ENCODE data around the gene CCNYL1.

The CCNYL1 gene

DNA sequence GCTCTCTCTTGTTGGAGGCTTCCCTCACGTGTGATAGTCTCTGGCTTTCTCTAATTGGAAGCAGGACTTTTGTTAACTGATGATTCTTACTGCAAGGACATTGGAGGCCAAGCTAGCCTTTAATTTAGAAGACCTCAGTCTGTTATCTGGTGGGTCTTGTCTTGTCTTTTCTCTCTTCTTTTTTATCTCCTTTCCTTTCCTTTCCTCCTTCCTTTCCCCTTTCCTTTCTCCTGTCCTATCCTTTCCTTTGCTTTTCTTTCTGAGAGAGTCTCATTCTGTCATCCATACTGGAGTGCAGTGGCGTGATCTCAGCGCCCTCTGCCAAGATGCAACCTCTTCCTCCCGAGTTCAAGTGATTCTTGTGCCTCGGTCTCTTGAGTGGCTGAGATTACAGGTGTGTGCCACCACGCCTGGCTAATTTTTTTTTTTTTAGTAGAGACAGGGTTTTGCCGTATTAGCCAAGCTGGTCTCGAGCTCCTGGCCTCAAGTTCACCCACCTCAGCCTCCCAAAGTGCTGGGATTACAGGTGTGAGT is 18.1 kb downstream of the CCNYL1 start (continued):
- TF ChIP-seq, protein P1, sequence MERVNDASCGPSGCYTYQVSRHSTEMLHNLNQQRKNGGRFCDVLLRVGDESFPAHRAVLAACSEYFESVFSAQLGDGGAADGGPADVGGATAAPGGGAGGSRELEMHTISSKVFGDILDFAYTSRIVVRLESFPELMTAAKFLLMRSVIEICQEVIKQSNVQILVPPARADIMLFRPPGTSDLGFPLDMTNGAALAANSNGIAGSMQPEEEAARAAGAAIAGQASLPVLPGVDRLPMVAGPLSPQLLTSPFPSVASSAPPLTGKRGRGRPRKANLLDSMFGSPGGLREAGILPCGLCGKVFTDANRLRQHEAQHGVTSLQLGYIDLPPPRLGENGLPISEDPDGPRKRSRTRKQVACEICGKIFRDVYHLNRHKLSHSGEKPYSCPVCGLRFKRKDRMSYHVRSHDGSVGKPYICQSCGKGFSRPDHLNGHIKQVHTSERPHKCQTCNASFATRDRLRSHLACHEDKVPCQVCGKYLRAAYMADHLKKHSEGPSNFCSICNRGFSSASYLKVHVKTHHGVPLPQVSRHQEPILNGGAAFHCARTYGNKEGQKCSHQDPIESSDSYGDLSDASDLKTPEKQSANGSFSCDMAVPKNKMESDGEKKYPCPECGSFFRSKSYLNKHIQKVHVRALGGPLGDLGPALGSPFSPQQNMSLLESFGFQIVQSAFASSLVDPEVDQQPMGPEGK (CRISPR knock-in tag; IDR thresholded peaks at IDR 0.05; ENCODE audit: borderline replicate concordance), result no peak
- TF ChIP-seq ZNF70 (CRISPR knock-in tag; IDR thresholded peaks at IDR 0.05), result no peak
- TF ChIP-seq ZFP30 (CRISPR knock-in tag; IDR thresholded peaks at IDR 0.05), result no peak

DNA sequence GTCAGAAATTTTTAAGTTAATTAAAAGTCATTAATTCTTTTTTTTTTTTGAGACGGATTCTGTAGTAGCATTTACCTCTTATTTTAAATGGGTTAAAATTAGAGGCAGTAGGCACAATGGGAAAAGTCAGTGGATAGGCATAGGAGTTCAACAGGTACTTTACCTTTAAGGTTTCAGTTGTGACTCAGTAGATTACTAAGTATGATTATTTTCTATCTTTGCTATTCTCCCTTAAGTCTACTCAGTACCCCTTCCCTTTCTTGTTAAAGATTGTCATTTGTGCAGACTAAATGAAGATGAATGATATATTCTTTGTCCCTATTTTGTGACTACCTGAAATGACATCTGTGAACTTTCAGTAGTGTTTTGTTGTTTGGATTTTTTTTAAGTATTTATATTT is 19.7 kb downstream of the CCNYL1 start:
- TF ChIP-seq ZFP3 (CRISPR knock-in tag; IDR thresholded peaks at IDR 0.05) (no peak), TCF4 (CRISPR knock-in tag; IDR thresholded peaks at IDR 0.05; ENCODE audit: borderline replicate concordance) (no peak), ZFP30 (CRISPR knock-in tag; IDR thresholded peaks at IDR 0.05) (no peak)
- TF ChIP-seq, protein P2, sequence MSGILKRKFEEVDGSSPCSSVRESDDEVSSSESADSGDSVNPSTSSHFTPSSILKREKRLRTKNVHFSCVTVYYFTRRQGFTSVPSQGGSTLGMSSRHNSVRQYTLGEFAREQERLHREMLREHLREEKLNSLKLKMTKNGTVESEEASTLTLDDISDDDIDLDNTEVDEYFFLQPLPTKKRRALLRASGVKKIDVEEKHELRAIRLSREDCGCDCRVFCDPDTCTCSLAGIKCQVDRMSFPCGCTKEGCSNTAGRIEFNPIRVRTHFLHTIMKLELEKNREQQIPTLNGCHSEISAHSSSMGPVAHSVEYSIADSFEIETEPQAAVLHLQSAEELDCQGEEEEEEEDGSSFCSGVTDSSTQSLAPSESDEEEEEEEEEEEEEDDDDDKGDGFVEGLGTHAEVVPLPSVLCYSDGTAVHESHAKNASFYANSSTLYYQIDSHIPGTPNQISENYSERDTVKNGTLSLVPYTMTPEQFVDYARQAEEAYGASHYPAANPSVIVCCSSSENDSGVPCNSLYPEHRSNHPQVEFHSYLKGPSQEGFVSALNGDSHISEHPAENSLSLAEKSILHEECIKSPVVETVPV (CRISPR knock-in tag; IDR thresholded peaks at IDR 0.05), result no peak
- TF ChIP-seq, protein P3, sequence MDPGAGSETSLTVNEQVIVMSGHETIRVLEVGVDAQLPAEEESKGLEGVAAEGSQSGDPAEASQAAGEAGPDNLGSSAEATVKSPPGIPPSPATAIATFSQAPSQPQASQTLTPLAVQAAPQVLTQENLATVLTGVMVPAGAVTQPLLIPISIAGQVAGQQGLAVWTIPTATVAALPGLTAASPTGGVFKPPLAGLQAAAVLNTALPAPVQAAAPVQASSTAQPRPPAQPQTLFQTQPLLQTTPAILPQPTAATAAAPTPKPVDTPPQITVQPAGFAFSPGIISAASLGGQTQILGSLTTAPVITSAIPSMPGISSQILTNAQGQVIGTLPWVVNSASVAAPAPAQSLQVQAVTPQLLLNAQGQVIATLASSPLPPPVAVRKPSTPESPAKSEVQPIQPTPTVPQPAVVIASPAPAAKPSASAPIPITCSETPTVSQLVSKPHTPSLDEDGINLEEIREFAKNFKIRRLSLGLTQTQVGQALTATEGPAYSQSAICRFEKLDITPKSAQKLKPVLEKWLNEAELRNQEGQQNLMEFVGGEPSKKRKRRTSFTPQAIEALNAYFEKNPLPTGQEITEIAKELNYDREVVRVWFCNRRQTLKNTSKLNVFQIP (CRISPR knock-in tag; IDR thresholded peaks at IDR 0.05; ENCODE audit: borderline replicate concordance, low read depth), result no peak
- ATAC-seq, result no peak

DNA sequence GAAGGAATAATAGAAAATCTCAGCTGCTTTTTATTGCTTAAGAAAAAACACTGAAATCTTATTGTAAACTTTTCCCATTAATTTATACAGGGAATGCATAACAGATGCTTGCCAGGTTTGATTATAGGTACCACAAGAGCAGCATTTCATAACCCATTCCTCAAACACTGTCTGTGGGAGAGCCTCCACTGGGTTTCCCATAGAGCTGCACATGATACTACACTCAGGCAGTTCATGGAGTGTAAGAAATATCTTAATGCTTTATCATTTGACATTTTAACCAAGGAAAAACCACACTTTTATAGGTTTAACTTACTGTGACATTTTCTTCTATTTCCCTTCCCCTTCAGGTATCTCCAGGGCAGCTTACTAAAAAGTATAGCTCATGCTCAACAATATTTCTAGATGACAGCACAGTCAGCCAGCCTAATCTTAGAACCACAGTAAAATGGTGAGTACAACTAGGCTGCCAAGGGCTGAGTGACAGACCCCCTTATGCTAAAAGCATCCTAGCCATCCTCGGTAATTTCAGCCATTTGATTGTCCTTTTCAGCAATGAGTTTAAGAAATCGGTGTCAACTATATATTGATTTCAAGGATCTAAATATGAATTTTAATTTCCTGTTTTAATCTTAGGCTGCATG is 22.3 kb downstream of the CCNYL1 start:
- no peak for TF ChIP-seq ARNTL (CRISPR knock-in tag; IDR thresholded peaks at IDR 0.05; ENCODE audit: borderline replicate concordance, low read depth)
- peak; percentile 33; the same call in 2 of the 3 replicates for ATAC-seq

DNA sequence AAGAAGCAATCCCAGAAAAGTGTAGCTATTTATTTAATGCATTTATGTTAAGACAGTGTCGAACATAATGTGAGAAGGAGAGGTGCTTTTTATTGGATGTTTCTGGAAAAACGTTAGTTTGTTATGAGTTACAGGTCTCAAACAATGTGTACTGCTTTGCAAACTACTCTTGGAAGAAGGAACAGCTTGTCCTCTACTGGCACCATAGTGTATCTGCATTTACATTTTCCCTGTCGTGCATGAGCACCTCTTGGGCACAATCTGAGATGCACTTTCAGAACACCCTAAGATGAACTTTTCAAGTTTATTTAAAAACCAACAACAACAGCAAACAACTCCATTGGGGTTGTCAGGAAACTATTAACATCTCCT is 22.8 kb downstream of the CCNYL1 start:
- no peak for TF ChIP-seq SNAI2 (CRISPR knock-in tag; IDR thresholded peaks at IDR 0.05)
- no peak for TF ChIP-seq ZNF8 (CRISPR knock-in tag; IDR thresholded peaks at IDR 0.05)
- peak; percentile 96 for ATAC-seq

DNA sequence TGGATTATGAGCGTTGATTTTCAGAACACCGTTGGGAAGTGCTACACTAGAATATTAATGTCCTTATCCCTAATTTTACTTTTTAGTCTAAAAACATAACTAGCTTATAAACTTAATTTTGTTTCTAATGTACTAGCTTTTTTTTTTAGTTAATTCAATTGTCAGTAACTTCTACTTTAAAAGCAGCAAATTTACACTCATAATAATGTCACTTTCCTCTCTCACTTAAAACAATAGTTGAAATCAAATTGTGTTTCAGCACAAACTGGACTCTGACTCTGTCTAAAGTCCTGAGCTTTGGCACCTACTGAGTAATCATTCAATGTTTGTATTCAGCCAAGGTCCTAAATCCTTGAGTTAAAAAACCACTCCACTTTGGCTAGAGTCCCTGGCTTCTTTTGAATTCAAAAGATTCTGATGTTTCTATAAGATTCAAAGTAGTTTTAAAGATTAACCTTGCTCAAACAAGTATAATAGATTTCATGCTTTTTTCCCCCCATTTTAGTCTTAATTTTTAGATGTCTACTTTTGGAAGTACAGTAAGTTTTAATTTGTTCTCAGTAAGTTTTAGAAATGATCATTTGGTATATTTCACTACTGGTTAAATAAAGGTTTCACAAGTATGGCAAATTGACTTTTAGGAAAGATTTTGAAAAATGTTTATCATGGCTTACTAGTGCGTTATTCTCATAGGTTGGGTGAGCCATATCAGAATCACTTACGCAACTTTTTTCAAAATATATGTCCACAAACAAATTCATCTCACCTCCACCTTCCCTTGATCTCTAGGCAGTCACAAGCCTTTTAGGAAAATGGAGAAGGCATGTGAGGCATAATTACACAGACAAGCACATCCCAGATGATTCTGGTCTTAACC is 23.4 kb downstream of the CCNYL1 start:
- no peak for ATAC-seq
- TF ChIP-seq BACH2 (CRISPR knock-in tag; IDR thresholded peaks at IDR 0.05; ENCODE audit: borderline replicate concordance) (no peak), ZFP30 (CRISPR knock-in tag; IDR thresholded peaks at IDR 0.05) (no peak), ZNF8 (CRISPR knock-in tag; IDR thresholded peaks at IDR 0.05) (no peak), TCF4 (CRISPR knock-in tag; IDR thresholded peaks at IDR 0.05; ENCODE audit: borderline replicate concordance) (no peak), OSR1 (CRISPR knock-in tag; IDR thresholded peaks at IDR 0.05) (no peak), GLIS3 (CRISPR knock-in tag; IDR thresholded peaks at IDR 0.05) (no peak), ZNF565 (CRISPR knock-in tag; conservative IDR thresholded peaks at IDR 0.05; ENCODE audit: low read depth) (no peak), ISL1 (CRISPR knock-in tag; IDR thresholded peaks at IDR 0.05) (no peak), ZNF70 (CRISPR knock-in tag; IDR thresholded peaks at IDR 0.05) (no peak), SNAI2 (CRISPR knock-in tag; IDR thresholded peaks at IDR 0.05) (no peak), PPARA (CRISPR knock-in tag; IDR thresholded peaks at IDR 0.05; ENCODE audit: borderline replicate concordance) (no peak), RARB (CRISPR knock-in tag; IDR thresholded peaks at IDR 0.05) (no peak), ARNTL (CRISPR knock-in tag; IDR thresholded peaks at IDR 0.05; ENCODE audit: borderline replicate concordance, low read depth) (no peak), ZFP3 (CRISPR knock-in tag; IDR thresholded peaks at IDR 0.05) (no peak), TOX (CRISPR knock-in tag; IDR thresholded peaks at IDR 0.05; ENCODE audit: borderline replicate concordance) (no peak)
- TF ChIP-seq, protein P4, sequence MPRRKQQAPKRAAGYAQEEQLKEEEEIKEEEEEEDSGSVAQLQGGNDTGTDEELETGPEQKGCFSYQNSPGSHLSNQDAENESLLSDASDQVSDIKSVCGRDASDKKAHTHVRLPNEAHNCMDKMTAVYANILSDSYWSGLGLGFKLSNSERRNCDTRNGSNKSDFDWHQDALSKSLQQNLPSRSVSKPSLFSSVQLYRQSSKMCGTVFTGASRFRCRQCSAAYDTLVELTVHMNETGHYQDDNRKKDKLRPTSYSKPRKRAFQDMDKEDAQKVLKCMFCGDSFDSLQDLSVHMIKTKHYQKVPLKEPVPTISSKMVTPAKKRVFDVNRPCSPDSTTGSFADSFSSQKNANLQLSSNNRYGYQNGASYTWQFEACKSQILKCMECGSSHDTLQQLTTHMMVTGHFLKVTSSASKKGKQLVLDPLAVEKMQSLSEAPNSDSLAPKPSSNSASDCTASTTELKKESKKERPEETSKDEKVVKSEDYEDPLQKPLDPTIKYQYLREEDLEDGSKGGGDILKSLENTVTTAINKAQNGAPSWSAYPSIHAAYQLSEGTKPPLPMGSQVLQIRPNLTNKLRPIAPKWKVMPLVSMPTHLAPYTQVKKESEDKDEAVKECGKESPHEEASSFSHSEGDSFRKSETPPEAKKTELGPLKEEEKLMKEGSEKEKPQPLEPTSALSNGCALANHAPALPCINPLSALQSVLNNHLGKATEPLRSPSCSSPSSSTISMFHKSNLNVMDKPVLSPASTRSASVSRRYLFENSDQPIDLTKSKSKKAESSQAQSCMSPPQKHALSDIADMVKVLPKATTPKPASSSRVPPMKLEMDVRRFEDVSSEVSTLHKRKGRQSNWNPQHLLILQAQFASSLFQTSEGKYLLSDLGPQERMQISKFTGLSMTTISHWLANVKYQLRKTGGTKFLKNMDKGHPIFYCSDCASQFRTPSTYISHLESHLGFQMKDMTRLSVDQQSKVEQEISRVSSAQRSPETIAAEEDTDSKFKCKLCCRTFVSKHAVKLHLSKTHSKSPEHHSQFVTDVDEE (CRISPR knock-in tag; IDR thresholded peaks at IDR 0.05), result no peak
- TF ChIP-seq, protein P2 (CRISPR knock-in tag; IDR thresholded peaks at IDR 0.05), result no peak
- TF ChIP-seq, protein P1 (CRISPR knock-in tag; IDR thresholded peaks at IDR 0.05; ENCODE audit: borderline replicate concordance), result no peak
